Activated T-helper 1 cell treated with anti-CD3 and anti-CD28 coated beads, Interleukin-2, amount 50 U/mL, for 16 hours (primary cell): Measurements from ENCODE around the gene CSF1.

Source experiments
- DNase-seq, 2 donors: peaks; one replicate each; pipeline ENCODE4 v3.0.0-alpha.2; 2020; ENCODE audit warnings: low read depth in 1 of 2, low spot score in 1 of 2

The CSF1 gene

GRCh38 chr1:109882288-109883245 is 28.1 kb upstream of the CSF1 start:
- DNase-seq, result no peak

- DNase-seq, result no peak
Observed at GRCh38 chr1:109883248-109883955, 27.2 kb upstream of the CSF1 start.

- no peak for DNase-seq
Observed at GRCh38 chr1:109884242-109884891, 26.3 kb upstream of the CSF1 start.

- DNase-seq, result no peak
Observed at GRCh38 chr1:109885589-109885988, 25.1 kb upstream of the CSF1 start.

- no peak for DNase-seq
Observed at GRCh38 chr1:109886827-109887226, 23.8 kb upstream of the CSF1 start.

GRCh38 chr1:109887271-109887670 is 23.4 kb upstream of the CSF1 start:
- DNase-seq, result no peak

GRCh38 chr1:109887884-109888283 is 22.8 kb upstream of the CSF1 start:
- no peak for DNase-seq

- DNase-seq, result no peak
Observed at GRCh38 chr1:109889094-109889493, 21.6 kb upstream of the CSF1 start.

GRCh38 chr1:109890115-109890953 is 20.3 kb upstream of the CSF1 start:
- peak in 1 of 2 donors; percentile 14 for DNase-seq

- DNase-seq, result no peak
Observed at GRCh38 chr1:109891930-109892329, 18.7 kb upstream of the CSF1 start.

GRCh38 chr1:109892561-109893368 is 17.9 kb upstream of the CSF1 start:
- no peak for DNase-seq

- no peak for DNase-seq
Observed at GRCh38 chr1:109893532-109894171, 17.0 kb upstream of the CSF1 start.

GRCh38 chr1:109894823-109895719 is 15.6 kb upstream of the CSF1 start:
- DNase-seq, result no peak

GRCh38 chr1:109895720-109896504 is 14.7 kb upstream of the CSF1 start:
- DNase-seq, result no peak

GRCh38 chr1:109896681-109897080 is 14.0 kb upstream of the CSF1 start:
- DNase-seq, result no peak

GRCh38 chr1:109897259-109897955 is 13.2 kb upstream of the CSF1 start:
- no peak for DNase-seq

GRCh38 chr1:109898842-109899241 is 11.8 kb upstream of the CSF1 start:
- no peak for DNase-seq
